HL-60/S4 (cell line): ENCODE results near the gene CEP112.
"Not testable (repeated sequence)": the region's sequence is repeated elsewhere in the genome, so short reads cannot be mapped to it uniquely, and the experiment has no call there.

Experiments used
- in situ Hi-C: fragments of 300-500 bp; cut with MboI; formaldehyde crosslinking; loops from 2 replicates; pipeline ENCODE4 v1.14.3; 2022; ENCODE audit warnings: low sequenced_read_pairs

The CEP112 gene

GRCh38 chr17:66088173-66088572, 103.8 kb downstream of the CEP112 start:
- in situ Hi-C loops, result no loop called here

GRCh38 chr17:66087073-66087472, 104.9 kb downstream of the CEP112 start:
- in situ Hi-C loops, result no loop called here

- in situ Hi-C loops, result no loop called here
Measured at GRCh38 chr17:66085221-66085620, 106.7 kb downstream of the CEP112 start.

GRCh38 chr17:66080670-66081069, 111.3 kb downstream of the CEP112 start:
- in situ Hi-C loops, result not testable (repeated sequence)

DNA sequence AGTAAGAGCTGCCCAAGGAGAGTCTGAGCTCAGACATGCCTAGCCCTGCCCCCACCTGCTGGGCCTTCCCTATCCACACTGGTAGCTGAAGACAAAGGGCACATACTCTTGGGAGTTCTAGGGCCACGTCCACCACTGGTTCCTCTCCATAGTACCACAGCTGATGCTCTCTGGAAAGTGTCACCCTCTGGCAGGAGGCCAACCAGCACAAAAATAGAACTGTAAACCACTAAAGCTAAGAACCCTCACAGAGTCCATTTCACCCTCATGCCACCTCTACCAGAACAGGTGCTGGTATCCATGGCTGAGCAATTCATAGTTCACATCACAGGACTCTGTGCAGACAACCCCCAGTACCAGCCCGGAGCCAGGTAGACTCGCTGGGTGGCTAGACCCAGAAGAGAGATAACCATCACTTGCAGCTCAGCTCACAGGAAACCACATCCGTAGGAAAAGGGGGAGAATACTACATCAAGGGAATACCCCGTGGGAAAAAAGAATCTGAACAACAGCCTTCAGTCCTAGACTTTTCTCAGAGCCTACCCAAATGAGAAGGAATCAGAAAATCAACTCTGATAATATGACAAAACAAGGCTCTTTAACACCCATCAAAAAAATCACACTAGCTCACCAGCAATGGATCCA, 115.3 kb downstream of the CEP112 start:
- in situ Hi-C loops, result no loop called here

DNA sequence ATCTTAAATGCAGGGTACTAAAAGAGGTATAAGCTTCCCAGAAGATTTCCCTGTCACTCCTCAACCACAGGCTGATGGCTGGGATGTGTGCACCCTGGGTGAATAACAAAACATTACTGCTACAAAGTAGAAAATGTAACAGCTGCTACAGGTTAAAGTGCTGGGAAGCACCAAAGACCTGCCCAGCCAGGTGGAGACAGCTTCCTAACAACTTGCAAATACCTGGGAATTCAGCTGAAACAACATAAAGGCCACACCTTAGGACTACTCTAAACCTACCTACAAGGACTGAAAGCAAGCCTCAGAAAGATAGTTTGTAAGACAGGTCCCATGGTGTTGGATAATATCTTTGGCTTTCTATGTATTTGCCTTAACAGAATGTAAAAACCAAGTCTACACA, 118.5 kb downstream of the CEP112 start:
- in situ Hi-C loops, result no loop called here

DNA sequence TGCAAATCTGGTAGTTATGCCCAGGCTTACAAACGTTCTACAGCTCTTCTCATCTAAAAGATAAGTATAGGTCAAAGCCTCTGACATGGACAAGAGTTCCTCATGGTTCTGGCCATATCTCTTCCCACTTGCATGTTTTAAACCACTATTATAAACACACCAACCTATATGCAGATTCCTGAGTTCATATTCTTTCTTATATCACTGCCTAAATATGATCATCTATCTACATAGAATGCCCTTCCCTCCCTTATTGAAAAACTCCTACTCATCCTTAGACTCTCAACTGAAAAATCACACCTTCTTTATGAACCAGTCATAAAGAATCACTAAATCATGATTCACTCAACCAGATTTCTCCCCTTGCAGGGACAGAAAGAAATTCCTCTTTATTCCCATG, 128.2 kb downstream of the CEP112 start:
- in situ Hi-C loops, result no loop called here

DNA sequence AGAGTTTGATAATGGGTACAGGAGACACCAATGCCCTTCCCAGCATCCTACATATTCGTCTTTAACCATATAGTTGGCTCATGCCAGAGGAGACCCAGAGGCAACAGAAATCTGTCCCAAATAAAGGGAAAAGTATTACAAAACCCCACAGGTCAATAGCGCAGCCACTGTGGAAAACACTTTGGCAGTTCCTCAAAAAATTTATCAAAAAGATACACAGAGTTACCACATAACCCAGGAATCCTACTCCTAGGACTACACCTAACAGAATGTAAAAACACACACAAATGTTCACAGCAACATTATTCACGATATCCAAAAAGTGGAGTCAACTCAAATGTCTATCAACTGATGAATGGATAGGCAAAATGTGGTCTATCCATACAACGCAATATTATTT, 135.8 kb downstream of the CEP112 start:
- in situ Hi-C loops, result no loop called here

DNA sequence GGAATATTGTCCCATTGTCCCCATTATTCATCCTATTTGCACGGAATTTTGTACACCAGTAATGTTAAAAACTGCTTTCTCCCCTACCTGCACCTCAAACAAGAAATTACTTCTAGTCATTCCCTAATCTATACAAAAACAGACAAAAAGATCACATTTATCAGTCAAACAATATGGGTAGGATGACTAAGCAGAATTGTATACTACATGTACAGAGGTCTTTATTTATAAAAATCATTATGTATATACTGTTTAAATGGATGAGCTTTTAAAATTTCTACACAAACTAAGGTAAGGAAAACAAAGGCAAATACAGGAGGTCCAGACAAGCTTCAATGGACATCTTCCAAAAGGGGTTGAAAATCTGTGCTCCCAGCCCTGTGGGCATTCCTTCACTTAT, 137.7 kb downstream of the CEP112 start:
- in situ Hi-C loops, result no loop called here

GRCh38 chr17:66044083-66044482, 147.8 kb downstream of the CEP112 start:
- in situ Hi-C loops, result no loop called here

- in situ Hi-C loops, result no loop called here
Measured at GRCh38 chr17:66043419-66043818, 148.5 kb downstream of the CEP112 start.

DNA sequence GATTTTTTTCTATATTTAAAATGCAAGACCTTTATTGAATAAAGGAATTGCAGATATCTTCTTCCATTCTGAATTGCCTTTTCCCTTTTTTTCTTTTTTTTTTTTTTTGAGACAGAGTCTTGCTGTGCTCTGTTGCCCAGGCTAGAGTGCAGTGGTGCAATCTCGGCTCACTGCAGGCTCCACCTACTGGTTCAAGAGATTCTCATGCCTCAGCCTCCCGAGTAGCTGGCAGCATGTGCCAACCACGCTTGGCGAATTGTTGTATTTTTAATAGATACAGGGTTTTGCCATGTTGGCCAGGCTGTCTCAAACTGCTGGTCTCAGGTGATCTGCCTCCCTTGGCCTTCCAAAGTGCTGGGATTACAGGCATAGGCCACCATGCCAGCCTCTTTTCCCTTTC, 151.5 kb downstream of the CEP112 start:
- in situ Hi-C loops, result no loop called here

- in situ Hi-C loops, result no loop called here
Measured at GRCh38 chr17:66038125-66038524, 153.8 kb downstream of the CEP112 start.

- in situ Hi-C loops, result no loop called here
Measured at GRCh38 chr17:66037221-66037620, 154.7 kb downstream of the CEP112 start.

DNA sequence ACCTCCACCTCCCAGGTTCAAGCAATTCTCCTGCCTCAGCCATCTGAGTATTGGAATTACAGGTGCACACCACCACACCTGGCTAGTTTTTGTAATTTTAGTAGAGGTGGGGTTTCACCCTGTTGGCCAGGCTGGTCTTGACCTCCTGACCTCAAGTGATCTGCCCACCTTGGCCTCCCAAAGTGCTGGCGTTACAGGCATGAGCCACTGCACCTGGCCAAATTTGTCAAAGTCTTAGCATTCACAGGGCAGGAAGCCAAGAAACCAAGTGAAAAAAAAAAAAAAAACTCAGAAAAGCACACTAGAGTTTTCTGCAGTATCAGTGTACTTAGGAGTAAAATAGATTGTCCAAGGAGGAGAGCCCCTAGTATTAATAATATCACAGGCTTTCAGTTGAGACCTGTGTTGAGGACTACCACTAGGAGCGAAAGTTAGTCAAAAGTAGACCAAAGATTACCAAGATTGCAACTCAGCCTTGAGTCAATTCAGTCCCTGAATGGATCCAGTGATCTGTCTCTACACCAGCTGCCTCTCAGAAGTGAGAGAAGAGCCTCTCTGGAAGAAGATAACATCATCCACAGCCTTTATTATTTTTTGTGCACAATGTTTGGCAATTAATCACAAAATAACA, 159.7 kb downstream of the CEP112 start:
- in situ Hi-C loops, result no loop called here

DNA sequence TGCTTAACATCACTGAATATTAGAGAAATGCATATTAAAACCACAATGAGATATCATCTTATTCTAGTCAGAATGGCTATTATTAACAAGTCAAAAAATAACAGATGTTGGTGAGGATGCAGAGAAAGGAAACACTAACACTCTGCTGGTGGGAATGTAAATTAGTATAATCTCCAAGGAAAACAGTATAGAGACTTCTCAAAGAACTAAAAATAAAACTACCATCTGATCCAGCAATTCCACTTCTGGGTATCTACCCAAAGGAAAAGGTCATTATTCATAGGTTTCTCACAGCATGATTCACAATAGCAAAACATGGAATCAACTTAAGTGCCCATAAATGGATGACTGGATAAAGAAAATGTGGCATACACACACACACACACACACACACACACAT, 166.4 kb downstream of the CEP112 start:
- in situ Hi-C loops, result no loop called here

DNA sequence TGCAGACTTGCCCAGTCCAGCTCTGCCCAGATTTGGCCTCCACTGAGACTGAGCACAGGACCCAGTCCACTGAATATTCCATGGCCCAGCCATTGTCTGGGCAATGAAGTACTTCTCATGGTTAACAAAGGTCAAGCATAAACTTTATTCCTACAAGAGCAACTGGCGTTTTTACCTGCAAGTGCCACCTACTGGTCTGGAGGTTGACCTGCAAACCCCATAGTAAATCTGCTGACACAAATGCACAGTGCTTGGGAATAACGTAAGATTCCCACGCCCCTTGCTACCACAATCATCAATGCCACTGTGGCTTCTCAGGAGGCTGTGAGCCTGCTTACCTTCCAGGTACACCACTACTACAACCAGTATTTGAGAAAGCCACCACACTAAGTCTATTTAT, 170.2 kb downstream of the CEP112 start:
- in situ Hi-C loops, result no loop called here

DNA sequence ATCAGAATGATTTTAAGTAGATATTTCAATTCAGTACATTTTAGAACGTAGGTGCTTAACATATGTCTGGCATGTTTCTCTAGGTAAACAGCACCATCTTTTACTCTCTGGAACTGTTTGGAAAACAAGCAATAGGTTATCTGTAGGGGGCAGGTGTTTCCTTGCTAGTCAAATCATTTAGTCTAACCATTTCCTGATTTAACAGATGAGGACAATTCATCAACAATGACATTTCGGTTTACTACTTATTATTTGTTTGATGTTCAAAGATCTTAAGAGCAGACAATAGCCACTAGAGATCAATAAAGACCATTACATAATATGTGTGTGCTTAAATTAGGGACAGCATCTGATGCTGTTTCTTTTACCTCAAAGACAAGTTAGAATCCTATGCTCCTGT, 173.1 kb downstream of the CEP112 start:
- in situ Hi-C loops, result no loop called here

DNA sequence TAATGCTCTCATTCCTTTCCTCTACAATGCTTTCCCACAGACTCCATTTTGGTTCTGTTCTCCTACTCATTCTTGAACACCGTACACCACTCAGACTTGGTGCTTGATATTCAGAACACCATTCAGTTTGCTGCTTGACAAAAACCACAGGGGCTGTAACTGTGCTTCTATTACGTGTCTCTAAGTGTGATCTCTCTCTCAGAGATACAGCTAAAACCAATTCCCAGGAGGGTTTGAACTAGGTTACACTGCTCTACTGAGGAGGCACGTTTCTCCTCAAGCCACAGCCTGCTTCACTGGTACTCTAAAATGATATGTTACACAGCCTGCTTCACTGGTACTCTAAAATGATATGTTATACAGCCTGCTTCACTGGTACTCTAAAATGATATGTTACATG, 175.7 kb downstream of the CEP112 start:
- in situ Hi-C loops, result no loop called here

GRCh38 chr17:66008680-66009079, 183.3 kb downstream of the CEP112 start:
- in situ Hi-C loops, result no loop called here

DNA sequence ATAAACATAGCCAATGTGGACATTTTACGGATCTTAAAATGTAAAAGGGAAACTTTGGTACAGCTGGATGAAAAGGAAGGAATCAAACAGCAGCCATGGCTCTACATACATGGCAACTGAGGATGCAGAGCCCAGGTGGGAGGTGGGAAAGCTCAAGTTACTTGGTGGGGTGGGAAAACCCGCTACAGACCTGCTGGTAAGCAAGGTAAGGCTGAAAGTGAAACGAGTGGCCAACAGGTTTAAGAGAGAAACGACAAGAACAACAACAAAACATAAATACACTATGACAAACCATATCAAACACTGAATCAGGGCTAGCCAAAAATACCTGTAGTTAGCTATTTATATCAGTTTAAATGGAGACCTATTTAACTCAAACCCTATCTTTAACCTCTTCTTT, 185.3 kb downstream of the CEP112 start:
- in situ Hi-C loops, result no loop called here

DNA sequence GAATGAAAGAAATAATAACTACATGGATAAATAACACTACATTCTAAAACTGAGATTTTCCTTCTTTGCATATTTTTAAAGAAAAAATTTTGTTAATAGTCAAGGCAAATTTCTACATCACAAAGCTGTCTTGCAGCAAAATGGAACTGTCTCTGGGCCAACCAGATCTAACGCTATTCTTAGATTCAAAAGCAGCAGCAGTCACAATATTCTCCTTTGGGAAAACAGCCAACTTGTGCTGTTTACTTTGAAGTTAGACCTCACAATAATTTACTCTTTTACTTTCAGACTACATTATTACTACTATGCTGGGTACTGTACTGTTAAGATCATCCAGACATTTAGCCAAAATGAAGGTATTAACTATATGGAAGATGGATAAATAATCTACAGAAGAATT, 189.1 kb downstream of the CEP112 start:
- in situ Hi-C loops, result no loop called here

GRCh38 chr17:66002063-66002585, 189.8 kb downstream of the CEP112 start:
- in situ Hi-C loops, result no loop called here
